HG03439 (cell line): ENCODE measurements around the gene NFATC2.

Experiments
- ATAC-seq: cut with Tn5 transposase; IDR thresholded peaks from one replicate; pipeline ENCODE4 v1.9.1; 2021; ENCODE audit warnings: mild to moderate bottlenecking, moderate library complexity; ENCODE audit not compliant: unreplicated experiment

The NFATC2 gene

DNA sequence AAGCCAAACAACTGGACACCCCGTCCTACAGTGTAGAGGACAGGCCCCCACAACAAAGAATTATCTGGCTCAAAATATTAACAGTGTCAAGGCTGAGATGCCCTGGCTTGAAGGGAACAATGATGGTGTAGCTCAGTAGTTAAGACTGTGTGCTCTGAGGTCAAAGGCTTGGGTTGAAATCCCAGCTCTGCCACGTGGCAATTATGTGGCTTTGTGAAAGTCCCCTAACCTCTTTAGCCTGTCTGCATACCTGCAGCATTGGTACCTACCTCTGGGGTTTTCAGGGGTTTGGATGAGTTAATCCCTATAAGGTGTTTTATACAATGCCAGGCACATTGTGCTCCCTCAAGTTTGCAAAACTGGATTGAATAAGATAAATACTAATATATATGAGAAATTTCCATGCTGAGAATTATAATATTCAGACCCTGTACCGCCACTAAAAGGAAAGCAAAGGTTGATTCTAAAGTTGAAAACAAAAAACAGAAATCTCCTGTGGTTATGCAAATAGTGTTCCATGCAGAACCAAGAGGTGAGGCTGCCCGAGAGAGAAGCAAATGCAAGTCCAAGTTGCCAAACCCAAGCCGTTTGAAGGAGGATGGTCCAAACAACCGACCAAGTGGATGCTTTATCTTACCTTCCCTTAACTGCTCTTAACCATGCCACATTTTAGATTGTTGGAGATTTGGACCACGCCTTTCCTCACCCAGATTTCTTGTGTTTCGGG, 199.8 kb downstream of the NFATC2 start:
- ATAC-seq: no peak

DNA sequence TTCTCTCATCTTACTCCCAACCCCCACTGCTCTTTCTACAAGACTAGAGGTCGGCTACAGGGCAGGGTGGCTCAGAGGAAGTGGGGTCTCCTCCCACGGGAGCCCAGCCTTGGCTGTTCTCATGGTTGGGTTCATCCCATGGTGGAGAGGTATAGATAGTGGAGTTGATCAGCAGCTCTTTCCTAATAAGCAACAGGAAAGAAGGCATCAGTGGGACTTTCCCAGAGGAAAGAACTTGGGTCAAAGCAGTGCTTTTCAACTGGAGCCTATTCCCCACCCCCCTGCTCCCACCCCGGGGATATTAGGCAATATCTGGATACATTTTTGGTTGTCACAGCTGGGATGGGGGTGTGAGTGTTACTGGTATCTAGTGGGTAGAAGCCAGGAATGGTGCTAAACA, 200.9 kb downstream of the NFATC2 start:
- no peak for ATAC-seq

DNA sequence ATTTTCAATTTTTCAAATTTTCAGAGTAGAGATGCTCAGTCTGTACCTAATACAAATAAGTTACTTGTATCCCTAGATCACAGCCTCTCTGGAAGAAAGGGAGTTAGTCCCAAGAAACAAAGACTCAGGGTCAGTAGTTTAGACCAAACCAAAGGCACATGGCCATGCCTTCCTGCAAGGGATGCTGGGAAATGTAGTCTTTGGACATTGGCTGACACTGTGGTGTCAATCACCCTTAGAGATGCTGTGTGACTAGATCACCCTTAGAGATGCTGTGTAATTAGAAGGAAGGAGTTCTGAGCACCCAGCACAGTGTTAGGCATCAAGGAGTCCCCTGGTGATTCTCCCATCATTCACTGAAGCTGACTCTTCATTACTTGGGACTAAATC, 202.1 kb downstream of the NFATC2 start:
- no peak for ATAC-seq

DNA sequence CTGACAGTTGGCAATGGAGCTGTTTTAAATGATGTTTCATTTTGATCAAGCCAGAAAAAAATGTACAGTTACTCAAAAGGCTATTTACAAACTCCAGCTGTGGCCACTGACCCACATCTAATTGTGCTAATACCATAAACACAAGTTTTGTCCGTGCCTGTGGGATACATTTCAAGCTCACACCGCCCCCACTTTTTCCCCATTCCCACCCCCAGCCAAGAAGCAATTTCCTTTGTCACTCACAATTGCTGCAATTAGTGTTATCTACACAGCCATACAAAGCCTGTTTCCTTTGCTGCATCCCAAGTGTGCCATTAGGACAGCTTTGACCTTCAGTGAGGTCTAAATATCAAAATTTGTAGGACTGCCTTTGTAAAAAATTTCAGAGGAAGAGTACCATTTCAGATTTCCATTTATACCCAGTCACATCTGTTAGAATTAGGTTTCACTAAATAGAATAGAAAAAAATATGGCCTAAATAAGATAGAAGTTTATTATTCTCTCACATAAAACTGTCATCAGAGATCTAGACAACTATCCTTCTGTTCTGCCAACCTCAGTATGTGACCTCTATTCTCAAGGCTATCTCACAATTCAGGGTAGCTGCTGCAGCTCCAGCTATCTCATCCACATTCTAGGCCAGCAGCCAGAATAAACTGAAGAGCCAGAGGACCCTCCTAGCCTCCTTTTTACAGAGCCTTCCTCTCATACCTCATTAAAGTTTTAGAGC, 202.6 kb downstream of the NFATC2 start:
- no peak for ATAC-seq

DNA sequence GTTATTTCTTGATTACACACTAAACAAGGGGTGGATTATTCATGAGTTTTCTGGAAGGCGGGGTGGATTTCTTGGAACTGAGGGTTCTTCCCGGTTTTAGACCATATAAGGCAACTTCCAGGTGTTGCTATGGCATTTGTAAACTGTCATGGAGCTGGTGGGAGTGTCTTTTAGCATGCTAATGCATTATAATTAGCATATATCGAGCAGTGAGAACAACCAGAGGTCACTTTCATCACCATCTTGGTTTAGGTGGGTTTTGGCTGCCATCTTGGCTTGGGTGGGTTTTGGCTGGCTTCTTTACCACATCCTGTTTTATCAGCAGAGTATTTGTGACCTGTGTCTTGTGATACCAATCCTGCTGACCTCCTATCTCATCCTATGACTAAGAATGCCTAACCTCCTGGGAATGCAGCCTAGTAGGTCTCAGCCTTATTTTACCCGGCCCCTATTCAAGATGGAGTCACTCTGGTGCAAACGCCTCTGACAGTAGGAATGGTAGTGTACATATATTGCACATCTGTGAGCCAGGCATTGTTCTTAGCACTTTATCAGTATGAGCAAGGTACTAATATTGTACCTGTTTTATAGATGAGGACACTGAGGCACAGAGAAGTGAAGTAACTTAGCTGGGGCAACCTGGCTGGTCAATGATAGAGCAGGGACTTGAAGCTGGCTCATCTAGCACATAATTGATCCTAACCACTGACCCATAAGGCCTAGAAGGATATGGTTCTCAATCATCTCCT, 203.7 kb downstream of the NFATC2 start:
- no peak for ATAC-seq

DNA sequence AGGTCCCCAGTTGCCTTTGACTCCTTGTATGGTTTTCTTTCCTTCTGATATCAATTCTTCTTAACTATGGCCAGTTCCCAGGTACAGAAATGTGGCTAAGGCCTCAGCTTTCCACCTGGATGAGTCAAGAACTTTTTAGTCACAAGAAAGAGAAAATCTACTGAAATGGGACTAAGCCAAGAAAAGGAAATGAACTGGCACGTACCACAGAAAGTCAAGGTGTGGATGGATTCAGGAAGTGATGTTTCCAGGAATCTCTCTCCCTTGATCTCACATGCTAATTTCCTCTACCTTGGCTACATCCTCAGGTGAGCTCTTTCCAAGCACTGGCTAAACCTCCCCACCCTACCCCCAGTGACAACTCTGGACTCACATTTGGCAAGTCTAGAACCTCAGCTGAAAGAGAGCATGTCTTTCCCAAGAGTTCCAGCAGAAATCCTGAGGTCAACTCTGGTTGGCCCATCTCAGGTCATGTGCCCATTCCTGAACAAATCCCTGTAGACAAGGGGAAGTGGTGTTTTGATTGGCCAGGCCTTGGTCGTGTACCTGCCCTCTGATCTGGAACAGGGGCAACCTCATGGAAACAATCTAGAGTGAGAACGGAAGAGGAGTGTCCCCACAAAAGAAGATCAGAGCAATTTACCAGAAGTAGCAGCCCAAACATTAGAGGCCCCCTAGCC, 205.3 kb downstream of the NFATC2 start:
- no peak for ATAC-seq
